Mesendoderm (in vitro differentiated cells): ENCODE results near the gene CBFA2T2.
"Not testable (repeated sequence)": the region's sequence is repeated elsewhere in the genome, so short reads cannot be mapped to it uniquely, and the experiment has no call there.

Experiments
- DNase-seq: peaks from one replicate; pipeline ENCODE4 v3.0.0; 2013
- H2AK5ac ChIP-seq: 2 replicates; pipeline ENCODE4 v1.6.1; 2013; ENCODE audit warnings: low read length, inconsistent platforms
- H2BK120ac ChIP-seq: 2 replicates; pipeline ENCODE4 v1.6.1; 2013; ENCODE audit warnings: low read depth, mild to moderate bottlenecking, low read length, moderate library complexity, mixed read lengths
- H2BK15ac ChIP-seq: replicated peaks from 2 replicates; pipeline ENCODE4 v1.6.1; 2013; ENCODE audit warnings: low read depth, mild to moderate bottlenecking, moderate library complexity
- H2BK5ac ChIP-seq: 2 replicates; pipeline ENCODE4 v1.6.1; 2013; ENCODE audit warnings: low read length, inconsistent platforms
- H3K18ac ChIP-seq: 2 replicates; pipeline ENCODE4 v1.6.1; 2013; ENCODE audit warnings: mild to moderate bottlenecking, low read length, mixed read lengths
- H3K23ac ChIP-seq: one replicate; pipeline ENCODE4 v1.6.1; 2013; ENCODE audit warnings: low read length
- H3K27ac ChIP-seq: 2 replicates; pipeline ENCODE4 v1.5.1; 2013; ENCODE audit warnings: low read depth, mild to moderate bottlenecking, inconsistent platforms, low read length, moderate library complexity
- H3K27me3 ChIP-seq: 2 replicates; pipeline ENCODE4 v1.6.1; 2013; ENCODE audit warnings: low read length, control low read depth, mild to moderate bottlenecking, inconsistent platforms; ENCODE audit not compliant: insufficient read depth, poor library complexity
- H3K36me3 ChIP-seq: 2 replicates; pipeline ENCODE4 v1.6.1; 2013; ENCODE audit warnings: low read length, inconsistent platforms; ENCODE audit not compliant: control insufficient read depth, insufficient read depth
- H3K4ac ChIP-seq: one replicate; pipeline ENCODE4 v1.6.1; 2013; ENCODE audit warnings: low read depth, mild to moderate bottlenecking, low read length, moderate library complexity
- H3K4me1 ChIP-seq: 2 replicates; pipeline ENCODE4 v1.6.1; 2013; ENCODE audit warnings: low read depth, low read length, inconsistent platforms; ENCODE audit not compliant: control insufficient read depth
- H3K4me2 ChIP-seq: 2 replicates; pipeline ENCODE4 v1.6.1; 2013; ENCODE audit warnings: low read length
- H3K4me3 ChIP-seq: 2 replicates; pipeline ENCODE4 v1.5.1; 2013; ENCODE audit warnings: mild to moderate bottlenecking, low read length
- H3K56ac ChIP-seq: one replicate; pipeline ENCODE4 v1.6.1; 2013; ENCODE audit warnings: low read length
- H3K79me1 ChIP-seq: 2 replicates; pipeline ENCODE4 v1.6.1; 2013; ENCODE audit warnings: low read length, inconsistent platforms
- H3K79me2 ChIP-seq: 2 replicates; pipeline ENCODE4 v1.6.1; 2013; ENCODE audit warnings: mild to moderate bottlenecking, low read length; ENCODE audit not compliant: control insufficient read depth, insufficient read depth
- H3K9ac ChIP-seq: 2 replicates; pipeline ENCODE4 v1.6.1; 2013; ENCODE audit warnings: low read length, inconsistent platforms
- H4K5ac ChIP-seq: one replicate; pipeline ENCODE4 v1.6.1; 2013; ENCODE audit warnings: low read length
- H4K8ac ChIP-seq: one replicate; pipeline ENCODE4 v1.6.1; 2013; ENCODE audit warnings: low read depth, mild to moderate bottlenecking, control low read depth, low read length, moderate library complexity
- WGBS: extraction: QIAGEN DNeasy Blood & Tissue Kit; methylation state at CpG from one replicate; pipeline ENCODE4 v1.1.7; 2013; ENCODE audit warnings: low lambda C conversion rate, missing lambda C conversion rate; ENCODE audit not compliant: insufficient coverage; ENCODE audit errors: extremely low coverage; 5-methylcytosine and 5-hydroxymethylcytosine counted together

The CBFA2T2 gene

GRCh38 chr20:33459599-33459998, 30.3 kb upstream of the CBFA2T2 start:
- Histone ChIP-seq H4K8ac (no peak overlapping the region), H3K27ac (no peak overlapping the region), H3K4me1 (no peaks in the 10 kb centered on the region), H3K79me2 (no peaks in the 10 kb centered on the region), H3K56ac (no peak overlapping the region), H4K5ac (no peak overlapping the region), H2BK15ac (no peak overlapping the region), H3K4ac (no peak overlapping the region), H3K36me3 (no peaks in the 10 kb centered on the region), H3K79me1 (no peaks in the 10 kb centered on the region), H2BK5ac (no peak overlapping the region), H2BK120ac (no peak overlapping the region), H3K23ac (no peak overlapping the region), H2AK5ac (no peak overlapping the region), H3K27me3 (no peaks in the 10 kb centered on the region), H3K18ac (no peak overlapping the region), H3K9ac (no peak overlapping the region), H3K4me2 (no peak overlapping the region), H3K4me3 (no peak overlapping the region)
- no CpG with 5 or more reads among the region's 7 CpGs for WGBS
- DNase-seq, result no peak

DNA sequence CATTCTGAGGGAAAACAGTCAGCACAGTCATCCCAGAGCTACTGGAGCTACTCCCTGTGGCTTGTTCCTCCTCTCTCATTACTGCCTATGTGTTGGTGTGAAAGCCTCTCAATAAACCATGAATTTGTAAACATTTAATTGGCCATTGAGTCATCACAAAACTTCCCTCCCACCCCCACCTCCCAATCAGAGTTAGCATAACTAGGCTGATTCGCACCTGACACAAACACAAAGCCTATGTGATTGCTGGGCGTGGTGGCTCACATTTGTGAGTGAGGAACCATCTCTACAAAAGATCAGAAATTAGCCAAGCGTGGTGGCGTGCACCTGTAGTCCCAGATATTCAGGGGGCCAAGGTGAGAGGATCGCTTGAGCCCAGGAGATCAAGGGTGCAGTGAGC, 29.2 kb upstream of the CBFA2T2 start:
- no peaks in the 10 kb centered on the region for H3K4me1 ChIP-seq
- H3K27me3 ChIP-seq, result no peaks in the 10 kb centered on the region
- no peak overlapping the region for H2AK5ac ChIP-seq
- no peak overlapping the region for H3K4ac ChIP-seq
- no peak overlapping the region for H4K5ac ChIP-seq
- no peak overlapping the region for H3K9ac ChIP-seq
- no peak overlapping the region for H3K18ac ChIP-seq
- H3K79me2 ChIP-seq, result no peaks in the 10 kb centered on the region
- H3K36me3 ChIP-seq, result no peaks in the 10 kb centered on the region
- DNase-seq, result no peak
- no peak overlapping the region for H3K4me2 ChIP-seq
- no peak overlapping the region for H2BK120ac ChIP-seq
- H3K27ac ChIP-seq, result no peak overlapping the region
- H2BK15ac ChIP-seq, result no peak overlapping the region
- H3K4me3 ChIP-seq, result no peak overlapping the region
- H4K8ac ChIP-seq, result no peak overlapping the region
- no peak overlapping the region for H2BK5ac ChIP-seq
- no CpG with 5 or more reads among the region's 5 CpGs for WGBS
- no peak overlapping the region for H3K56ac ChIP-seq
- H3K23ac ChIP-seq, result no peak overlapping the region
- H3K79me1 ChIP-seq, result no peaks in the 10 kb centered on the region

GRCh38 chr20:33463332-33464101, 26.4 kb upstream of the CBFA2T2 start:
- H3K23ac ChIP-seq, result no peak overlapping the region
- no peak overlapping the region for H4K8ac ChIP-seq
- H3K4me1 ChIP-seq, result no peaks in the 10 kb centered on the region
- H3K9ac ChIP-seq, result no peak overlapping the region
- H3K36me3 ChIP-seq, result no peaks in the 10 kb centered on the region
- no peak overlapping the region for H3K18ac ChIP-seq
- H3K27me3 ChIP-seq, result no peaks in the 10 kb centered on the region
- H3K4me3 ChIP-seq, result no peak overlapping the region
- H3K4me2 ChIP-seq, result no peak overlapping the region
- H3K4ac ChIP-seq, result no peak overlapping the region
- no peak overlapping the region for H4K5ac ChIP-seq
- DNase-seq, result no peak
- no CpG with 5 or more reads among the region's 7 CpGs for WGBS
- no peak overlapping the region for H2BK120ac ChIP-seq
- no peak overlapping the region for H2AK5ac ChIP-seq
- H3K56ac ChIP-seq, result no peak overlapping the region
- H3K27ac ChIP-seq, result no peak overlapping the region
- no peak overlapping the region for H2BK5ac ChIP-seq
- no peaks in the 10 kb centered on the region for H3K79me1 ChIP-seq
- H3K79me2 ChIP-seq, result no peaks in the 10 kb centered on the region
- H2BK15ac ChIP-seq, result no peak overlapping the region

- not testable (repeated sequence) for H3K56ac ChIP-seq, H3K36me3 ChIP-seq, H2BK5ac ChIP-seq, H3K79me1 ChIP-seq, H3K27ac ChIP-seq, H3K4me3 ChIP-seq, H4K8ac ChIP-seq, H2AK5ac ChIP-seq, H2BK120ac ChIP-seq, H3K4ac ChIP-seq, H3K4me2 ChIP-seq, H3K23ac ChIP-seq, H2BK15ac ChIP-seq, H3K79me2 ChIP-seq, H3K18ac ChIP-seq, H4K5ac ChIP-seq, H3K9ac ChIP-seq, H3K27me3 ChIP-seq, DNase-seq, H3K4me1 ChIP-seq
- no CpG with 5 or more reads among the region's 8 CpGs for WGBS
Measured at GRCh38 chr20:33464759-33465158, 25.1 kb upstream of the CBFA2T2 start.

- no CpG with 5 or more reads among the region's 9 CpGs for WGBS
- H4K8ac ChIP-seq, result no peak overlapping the region
- H3K9ac ChIP-seq, result no peak overlapping the region
- H2BK120ac ChIP-seq, result no peak overlapping the region
- no peak overlapping the region for H2BK15ac ChIP-seq
- H4K5ac ChIP-seq, result no peak overlapping the region
- no peak overlapping the region for H3K23ac ChIP-seq
- no peak overlapping the region for H3K18ac ChIP-seq
- H3K27ac ChIP-seq, result no peak overlapping the region
- H3K56ac ChIP-seq, result no peak overlapping the region
- H2AK5ac ChIP-seq, result no peak overlapping the region
- H3K4me1 ChIP-seq, result no peaks in the 10 kb centered on the region
- no peak overlapping the region for H3K4me2 ChIP-seq
- no peak overlapping the region for H3K4ac ChIP-seq
- no peak overlapping the region for H3K4me3 ChIP-seq
- no peaks in the 10 kb centered on the region for H3K79me1 ChIP-seq
- no peak for DNase-seq
- H3K36me3 ChIP-seq, result no peaks in the 10 kb centered on the region
- no peaks in the 10 kb centered on the region for H3K79me2 ChIP-seq
- no peaks in the 10 kb centered on the region for H3K27me3 ChIP-seq
- H2BK5ac ChIP-seq, result no peak overlapping the region
Measured at GRCh38 chr20:33465481-33466302, 24.2 kb upstream of the CBFA2T2 start.
